Mammary epithelial cell (primary cell): Measurements from ENCODE around the gene SCYL1.
"Not testable (repeated sequence)": the region's sequence is repeated elsewhere in the genome, so short reads cannot be mapped to it uniquely, and the experiment has no call there.

Experiments
- CTCF ChIP-seq, 2 donors: IDR thresholded peaks in 1 of 2; conservative IDR thresholded peaks in 1 of 2; 2 replicates each; pipeline ENCODE4 v1.5.1; 2011 to 2012; ENCODE audit warnings: inconsistent platforms in 2 of 2, low read length in 2 of 2, mild to moderate bottlenecking in 2 of 2, control low read depth in 1 of 2, low read depth in 1 of 2; ENCODE audit not compliant: insufficient read depth in 1 of 2; ENCODE audit errors: extremely low read depth in 1 of 2
- EZH2 ChIP-seq: IDR thresholded peaks from 2 replicates; pipeline ENCODE4 v1.6.1; 2012; ENCODE audit warnings: low read length, inconsistent platforms, borderline replicate concordance

GRCh38 chr11:65518941-65519549 lies 5.8 kb upstream of the SCYL1 start:
- not testable (repeated sequence) for TF ChIP-seq EZH2; CTCF (conservative IDR thresholded peaks at IDR 0.05 in 1 of 2, IDR thresholded peaks at IDR 0.05 in 1 of 2; ENCODE audit: extremely low read depth in 1 of 2, insufficient read depth in 1 of 2, low read depth in 1 of 2, low read length in 2 of 2)
